T-helper 9 cell (primary cell): ENCODE results near the gene CUL2.
"Not testable (repeated sequence)": the region's sequence is repeated elsewhere in the genome, so short reads cannot be mapped to it uniquely, and the experiment has no call there.

ENCODE experiments used
- DNase-seq: peaks from one replicate; pipeline ENCODE4 v3.0.0-alpha.2; 2020

Gene CUL2

DNA sequence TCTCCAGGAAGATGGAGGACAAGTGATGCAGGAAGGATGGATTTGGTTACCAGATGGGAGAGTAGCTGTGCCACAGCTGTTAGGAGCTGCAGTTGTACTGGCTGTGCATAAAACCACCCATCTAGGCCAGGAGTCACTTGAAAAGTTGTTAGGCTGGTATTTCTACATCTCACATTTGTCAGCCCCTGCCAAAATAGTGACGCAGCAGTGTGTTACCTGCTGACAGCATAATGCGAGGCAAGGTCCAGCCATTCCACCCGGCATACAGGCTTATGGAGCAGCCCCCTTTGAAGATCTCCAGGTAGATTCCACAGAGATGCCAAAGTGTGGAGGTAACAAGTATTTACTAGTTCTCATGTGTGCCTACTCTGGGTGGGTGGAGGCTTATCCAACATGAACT is 116.4 kb downstream of the CUL2 start:
- not testable (repeated sequence) for DNase-seq

- DNase-seq = not testable (repeated sequence)
These were observed 117.0 kb downstream of the CUL2 start for GRCh38 chr10:34973121-34973520.

- not testable (repeated sequence) for DNase-seq
These were observed 117.5 kb downstream of the CUL2 start for GRCh38 chr10:34972591-34972990.

GRCh38 chr10:34971606-34972334 is 118.4 kb downstream of the CUL2 start:
- not testable (repeated sequence) for DNase-seq

- no peak for DNase-seq
These were observed 121.0 kb downstream of the CUL2 start for GRCh38 chr10:34969171-34969570.

DNA sequence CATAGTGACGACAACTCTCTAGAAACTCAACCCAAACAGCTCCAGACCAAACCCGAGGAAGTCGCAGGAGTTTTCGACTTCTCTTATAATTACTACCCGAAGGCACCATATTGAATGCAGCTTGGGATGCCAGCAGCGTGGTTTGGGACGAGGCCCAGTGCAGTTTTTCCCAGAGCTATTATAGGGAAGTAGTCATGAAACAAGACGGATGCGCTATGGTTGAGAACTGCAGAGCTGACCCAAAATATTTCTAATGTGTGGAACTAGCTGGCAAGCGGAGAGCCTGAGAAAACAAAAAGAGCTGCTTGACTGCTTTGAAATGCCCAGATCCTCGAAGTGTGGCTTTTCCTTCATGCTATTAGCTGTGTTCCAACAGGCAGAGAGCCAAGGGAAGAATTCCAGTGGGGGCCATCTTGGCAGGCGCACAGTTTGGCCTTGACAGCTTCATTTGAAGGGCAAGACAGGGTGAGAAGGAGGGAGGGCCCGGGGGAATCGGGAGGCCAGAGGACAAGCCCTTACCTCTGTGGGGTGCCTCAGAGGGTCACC is 122.7 kb downstream of the CUL2 start:
- DNase-seq = no peak

DNA sequence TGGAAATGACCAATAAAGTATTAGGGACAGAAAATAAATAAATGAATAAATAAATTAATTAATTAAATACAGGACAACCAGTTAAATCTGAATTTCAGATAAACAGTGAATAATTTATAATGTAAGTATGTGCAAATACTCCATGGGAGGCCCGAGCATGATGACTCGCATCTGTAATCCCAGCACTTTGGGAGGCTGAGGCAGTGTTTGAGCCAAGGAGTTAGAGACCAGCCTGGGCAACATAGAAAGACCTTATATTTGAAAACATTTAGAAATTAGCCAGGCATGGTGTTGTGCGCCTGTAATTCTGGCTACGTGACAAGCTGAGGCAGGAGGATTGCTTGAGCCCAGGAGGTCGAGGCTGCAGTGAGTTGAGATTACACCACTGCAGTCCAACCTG is 123.7 kb downstream of the CUL2 start:
- no peak for DNase-seq

DNA sequence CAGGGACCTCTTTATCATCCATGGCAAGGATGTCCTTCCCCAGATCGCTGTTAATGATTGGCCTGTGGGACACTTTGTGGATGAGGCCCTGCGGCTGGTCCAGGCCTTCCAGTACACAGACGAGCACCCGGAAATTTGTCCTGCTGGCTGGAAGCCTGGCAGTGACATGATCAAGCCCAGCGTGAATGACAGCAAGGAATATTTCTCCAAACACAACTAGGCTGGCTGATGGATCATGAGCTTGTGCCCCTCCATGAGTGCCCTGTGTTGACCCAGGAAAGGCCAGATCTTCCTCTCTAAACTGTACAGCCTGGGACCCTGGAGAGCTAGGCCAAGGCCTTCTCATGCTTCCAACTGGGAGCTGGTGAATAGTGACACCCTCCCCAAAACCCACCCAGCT is 124.1 kb downstream of the CUL2 start:
- no peak for DNase-seq

DNA sequence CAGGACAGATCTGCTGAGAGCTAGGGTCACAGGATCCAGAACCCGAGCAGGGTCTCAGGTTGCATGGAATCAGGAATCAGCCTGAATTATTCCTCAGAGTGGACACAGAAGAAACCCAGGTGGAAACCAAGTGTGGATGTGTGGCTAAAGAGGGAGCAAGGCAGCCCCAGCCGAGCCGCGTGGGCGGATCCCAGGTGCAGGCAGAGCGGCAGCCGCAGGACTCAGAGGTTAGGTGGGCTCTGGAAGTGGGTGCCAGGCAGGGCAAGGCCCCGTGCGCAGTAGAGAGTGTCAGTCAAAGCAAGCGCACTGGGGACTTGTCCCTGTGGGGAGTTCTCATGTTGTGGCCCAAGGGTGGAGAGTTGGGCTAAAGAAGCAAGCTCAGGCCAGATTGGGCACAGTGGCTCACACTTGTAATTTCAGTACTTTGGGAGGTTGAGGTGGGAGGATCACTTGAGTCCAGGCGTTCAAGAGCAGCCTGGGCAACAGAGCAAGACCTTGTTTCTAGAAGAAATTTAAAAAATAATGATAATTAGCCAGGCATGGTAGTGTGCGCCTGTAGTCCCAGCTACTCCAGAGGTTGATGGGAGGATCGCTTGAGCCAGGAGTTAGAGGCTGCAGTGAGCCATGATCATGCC is 125.9 kb downstream of the CUL2 start:
- no peak for DNase-seq

- no peak for DNase-seq
These were observed 127.3 kb downstream of the CUL2 start for GRCh38 chr10:34962866-34963265.

GRCh38 chr10:34960983-34961382 is 129.2 kb downstream of the CUL2 start:
- no peak for DNase-seq

GRCh38 chr10:34959786-34960185 is 130.4 kb downstream of the CUL2 start:
- no peak for DNase-seq

- DNase-seq = no peak
These were observed 130.8 kb downstream of the CUL2 start for GRCh38 chr10:34959321-34959720.
